ENCODE results near the gene TUSC2. TPM values are rescaled to one million over a fixed set of nuclear protein-coding genes. Genes with fewer than 3 reads are reported as not detected.

TUSC2 gene
- total RNA-seq, 1 experiment from 2014 or later = 35.3 TPM

GRCh38 chr3:50278123-50278879, 49.7 kb downstream of the TUSC2 start:
- intact Hi-C loops (cut with micrococcal nuclease; ENCODE audit: unreplicated experiment) = no loop called here
- TF ChIP-seq, protein P1, sequence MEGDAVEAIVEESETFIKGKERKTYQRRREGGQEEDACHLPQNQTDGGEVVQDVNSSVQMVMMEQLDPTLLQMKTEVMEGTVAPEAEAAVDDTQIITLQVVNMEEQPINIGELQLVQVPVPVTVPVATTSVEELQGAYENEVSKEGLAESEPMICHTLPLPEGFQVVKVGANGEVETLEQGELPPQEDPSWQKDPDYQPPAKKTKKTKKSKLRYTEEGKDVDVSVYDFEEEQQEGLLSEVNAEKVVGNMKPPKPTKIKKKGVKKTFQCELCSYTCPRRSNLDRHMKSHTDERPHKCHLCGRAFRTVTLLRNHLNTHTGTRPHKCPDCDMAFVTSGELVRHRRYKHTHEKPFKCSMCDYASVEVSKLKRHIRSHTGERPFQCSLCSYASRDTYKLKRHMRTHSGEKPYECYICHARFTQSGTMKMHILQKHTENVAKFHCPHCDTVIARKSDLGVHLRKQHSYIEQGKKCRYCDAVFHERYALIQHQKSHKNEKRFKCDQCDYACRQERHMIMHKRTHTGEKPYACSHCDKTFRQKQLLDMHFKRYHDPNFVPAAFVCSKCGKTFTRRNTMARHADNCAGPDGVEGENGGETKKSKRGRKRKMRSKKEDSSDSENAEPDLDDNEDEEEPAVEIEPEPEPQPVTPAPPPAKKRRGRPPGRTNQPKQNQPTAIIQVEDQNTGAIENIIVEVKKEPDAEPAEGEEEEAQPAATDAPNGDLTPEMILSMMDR (IDR thresholded peaks at IDR 0.05) = no peak
- TF ChIP-seq TCF7L2 (IDR thresholded peaks at IDR 0.05; ENCODE audit: low read depth, low read length) (no peak), SIN3A (IDR thresholded peaks at IDR 0.05; ENCODE audit: borderline replicate concordance, insufficient read depth, low read depth, low read length) (no peak), POLR2AphosphoS5 (IDR thresholded peaks at IDR 0.05; ENCODE audit: low read depth, low read length) (no peak), REST (IDR thresholded peaks at IDR 0.05; ENCODE audit: insufficient read depth in 1 of 2, low read depth in 2 of 2, low read length in 1 of 2) (no peak)
- no peak for ATAC-seq

GRCh38 chr3:50276762-50277101, 51.3 kb downstream of the TUSC2 start:
- H3K27ac ChIP-seq (ENCODE audit: low read length) = no peak overlapping the region
- ATAC-seq = no peak
- no peaks in the 10 kb centered on the region; the same call in 1 of the 2 replicates for H3K4me1 ChIP-seq (ENCODE audit: control insufficient read depth, insufficient read depth, low read length)
- no TSS peak for BruUV-seq (replicated peaks)
- TF ChIP-seq POLR2AphosphoS5 (IDR thresholded peaks at IDR 0.05; ENCODE audit: low read depth, low read length) = no peak
- TF ChIP-seq SIN3A (IDR thresholded peaks at IDR 0.05; ENCODE audit: borderline replicate concordance, insufficient read depth, low read depth, low read length) = no peak
- TF ChIP-seq, protein P1 (IDR thresholded peaks at IDR 0.05) = no peak
- no peak for TF ChIP-seq TCF7L2 (IDR thresholded peaks at IDR 0.05; ENCODE audit: low read depth, low read length)
- no peak for DNase-seq (ENCODE audit: low read depth, low spot score)
- CTCF ChIA-PET = no interaction called here
- H3K9me3 ChIP-seq (ENCODE audit: control insufficient read depth, insufficient read depth, low read depth, low read length) = no peaks in the 10 kb centered on the region
- H3K4me3 ChIP-seq (ENCODE audit: low read depth in 2 of 2, low read length in 2 of 2) = no peak overlapping the region
- POLR2A ChIA-PET = no interaction called here
- H3K27me3 ChIP-seq (ENCODE audit: control insufficient read depth, insufficient read depth, low read length) = no peaks in the 10 kb centered on the region
- no peaks in the 10 kb centered on the region for H3K36me3 ChIP-seq (ENCODE audit: control insufficient read depth, insufficient read depth, low read length)
- intact Hi-C loops (cut with micrococcal nuclease; ENCODE audit: unreplicated experiment) (no loop called here), in situ Hi-C loops (cut with HindIII; ENCODE audit: low pct_unique_long_range_greater_than_20kb, low sequenced_read_pairs) (no loop called here)

More at GRCh38 chr3:50278123-50278879, 49.7 kb downstream of the TUSC2 start:
- in situ Hi-C loops (cut with HindIII; ENCODE audit: low pct_unique_long_range_greater_than_20kb, low sequenced_read_pairs) = no loop called here
- Histone ChIP-seq H3K27ac (ENCODE audit: low read length) (no peak overlapping the region), H3K4me3 (ENCODE audit: low read depth in 2 of 2, low read length in 2 of 2) (no peak overlapping the region), H3K9me3 (ENCODE audit: control insufficient read depth, insufficient read depth, low read depth, low read length) (no peaks in the 10 kb centered on the region), H3K27me3 (ENCODE audit: control insufficient read depth, insufficient read depth, low read length) (no peaks in the 10 kb centered on the region), H3K4me1 (ENCODE audit: control insufficient read depth, insufficient read depth, low read length) (no peaks in the 10 kb centered on the region; the same call in 1 of the 2 replicates), H3K36me3 (ENCODE audit: control insufficient read depth, insufficient read depth, low read length) (no peaks in the 10 kb centered on the region)
- no TSS peak for BruUV-seq (replicated peaks)
- ChIA-PET CTCF (no interaction called here), POLR2A (no interaction called here)
- no peak for DNase-seq (ENCODE audit: low read depth, low spot score)

Measured in Panc1 (cell line).